T-helper 2 cell treated with Interferon-gamma antibody and Interleukin-4, amounts not matched to agents 5 μg/mL and 100 μg/mL, for 36 hours (primary cell): Measurements from ENCODE around the gene SH3RF3.

Experiments used
- DNase-seq: peaks from one replicate; pipeline ENCODE4 v3.0.0; 2021; ENCODE audit warnings: low spot score
- H3K27ac Mint-ChIP-seq: one replicate; pipeline ENCODE4 v1.8.0; 2021; ENCODE audit warnings: mild to moderate bottlenecking, mixed read lengths
- H3K27me3 Mint-ChIP-seq: one replicate; pipeline ENCODE4 v1.8.0; 2021; ENCODE audit warnings: low read depth, mixed read lengths
- H3K36me3 Mint-ChIP-seq: one replicate; pipeline ENCODE4 v1.8.0; 2021; ENCODE audit warnings: low read depth, mixed read lengths
- H3K4me1 Mint-ChIP-seq: one replicate; pipeline ENCODE4 v1.8.0; 2021; ENCODE audit warnings: low read depth, mixed read lengths
- H3K4me3 Mint-ChIP-seq: one replicate; pipeline ENCODE4 v1.8.0; 2022; ENCODE audit warnings: mild to moderate bottlenecking, moderate library complexity, mixed read lengths
- H3K9me3 Mint-ChIP-seq: one replicate; pipeline ENCODE4 v1.8.0; 2021; ENCODE audit warnings: mixed read lengths

The SH3RF3 gene

DNA sequence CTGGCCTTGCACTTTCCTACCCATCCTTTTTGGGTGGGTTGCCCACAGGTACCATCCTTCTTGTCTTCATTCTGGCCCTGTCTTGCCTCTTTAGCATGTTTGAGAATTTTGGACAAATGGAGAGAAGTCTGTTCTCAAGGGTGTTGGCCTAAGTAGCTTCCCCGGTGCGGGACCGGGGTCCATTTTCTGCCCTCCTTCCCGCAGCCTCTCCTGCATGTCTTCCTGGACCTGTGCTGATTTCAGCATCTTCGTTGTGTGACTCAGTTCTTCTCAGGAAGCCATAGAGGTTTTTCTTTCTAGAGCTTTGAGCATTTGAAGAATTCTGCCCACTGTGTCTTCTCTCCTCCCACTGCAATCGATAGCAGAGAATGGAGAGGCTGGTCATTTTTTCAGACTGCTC lies 172.7 kb downstream of the SH3RF3 start:
- Mint-ChIP-seq H3K27me3 (peaks cover 2% of the 10 kb centered on the region), H3K36me3 (no peaks in the 10 kb centered on the region), H3K9me3 (no peaks in the 10 kb centered on the region), H3K27ac (no peak overlapping the region), H3K4me1 (no peaks in the 10 kb centered on the region), H3K4me3 (no peak overlapping the region)
- no peak for DNase-seq

DNA sequence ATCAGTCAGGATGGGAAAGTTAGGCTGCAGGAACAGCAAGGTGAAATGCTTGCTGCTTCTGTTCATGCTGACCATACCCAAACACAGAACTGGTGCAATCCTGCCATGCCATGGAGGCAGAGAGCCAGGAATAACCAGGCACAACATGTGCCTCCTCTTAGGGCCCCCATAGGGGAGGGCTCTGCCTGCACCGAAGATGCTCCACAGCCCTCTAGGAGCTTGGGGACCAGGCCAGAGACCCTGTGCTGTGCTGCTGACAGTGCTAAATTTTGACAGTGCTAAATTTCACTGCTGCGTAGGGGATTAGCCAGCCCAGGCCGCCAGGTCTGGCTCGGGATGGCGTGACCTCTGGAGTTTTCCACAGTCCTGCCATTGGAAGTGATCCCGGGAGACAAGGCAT lies 173.3 kb downstream of the SH3RF3 start:
- no peak for DNase-seq
- Mint-ChIP-seq H3K4me1 (no peaks in the 10 kb centered on the region), H3K36me3 (no peaks in the 10 kb centered on the region), H3K4me3 (no peak overlapping the region), H3K9me3 (no peaks in the 10 kb centered on the region), H3K27ac (no peak overlapping the region), H3K27me3 (peaks cover 2% of the 10 kb centered on the region)

DNA sequence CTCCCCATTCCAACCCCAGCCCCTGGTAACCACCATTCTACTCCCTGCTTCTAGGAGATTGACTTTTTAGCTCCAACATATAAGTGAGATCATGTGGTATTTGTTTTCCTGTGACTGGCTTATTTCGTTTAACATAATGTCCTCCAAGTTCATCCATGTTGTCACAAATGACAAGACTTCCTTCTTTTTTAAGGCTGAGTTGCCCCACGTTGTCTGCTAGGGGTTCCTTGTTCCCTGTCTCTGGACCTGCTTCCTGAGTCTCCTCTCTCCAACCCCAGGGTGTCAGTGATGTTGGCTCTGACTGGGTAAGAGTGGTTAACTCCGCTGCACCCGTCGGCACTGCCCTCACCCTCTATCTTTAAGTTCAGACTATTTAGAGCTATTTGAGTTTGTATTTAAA lies 175.2 kb downstream of the SH3RF3 start:
- no peak for DNase-seq
- Mint-ChIP-seq H3K4me1 (no peaks in the 10 kb centered on the region), H3K4me3 (no peak overlapping the region), H3K9me3 (no peaks in the 10 kb centered on the region), H3K27ac (no peak overlapping the region), H3K36me3 (no peaks in the 10 kb centered on the region), H3K27me3 (peaks cover 2% of the 10 kb centered on the region)

DNA sequence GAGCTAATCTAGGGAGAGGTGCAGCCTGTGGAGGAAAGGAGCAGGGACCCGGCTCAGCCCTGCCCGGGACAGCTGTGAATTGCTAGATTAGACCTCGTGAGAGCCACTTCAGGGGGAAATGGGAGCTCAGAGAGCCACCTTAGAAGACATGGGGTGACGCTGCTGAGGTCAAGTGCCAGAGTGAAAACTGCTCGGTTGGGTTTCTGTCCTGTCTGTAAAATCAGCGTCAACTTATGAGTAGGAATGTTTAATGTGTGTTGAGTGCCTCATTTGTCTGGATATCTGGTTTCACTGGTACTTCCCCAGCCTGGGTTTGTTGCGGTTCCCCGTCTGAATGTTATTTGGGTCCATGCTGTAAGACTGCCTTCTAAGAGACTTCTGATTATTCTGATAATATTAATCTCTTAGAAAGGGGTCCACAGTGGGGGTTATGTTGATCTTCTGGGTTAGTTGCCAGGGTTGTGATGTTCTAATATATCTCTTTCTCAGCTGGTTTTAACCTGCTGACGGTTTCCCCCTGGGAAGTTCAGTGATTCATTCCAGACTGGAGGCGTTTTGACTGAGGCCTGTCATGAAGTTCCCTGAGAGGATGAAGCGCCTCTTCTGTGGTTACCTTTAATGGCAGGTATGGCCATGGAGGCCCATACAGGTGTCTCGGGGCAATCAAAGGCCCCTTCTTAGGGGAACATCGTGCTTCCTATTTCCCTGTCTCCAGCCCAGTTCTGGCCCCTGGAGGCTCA lies 175.9 kb downstream of the SH3RF3 start:
- no peaks in the 10 kb centered on the region for H3K9me3 Mint-ChIP-seq
- H3K27me3 Mint-ChIP-seq = peaks cover 2% of the 10 kb centered on the region
- H3K36me3 Mint-ChIP-seq = no peaks in the 10 kb centered on the region
- DNase-seq = no peak
- H3K4me1 Mint-ChIP-seq = no peaks in the 10 kb centered on the region
- no peak overlapping the region for H3K4me3 Mint-ChIP-seq
- no peak overlapping the region for H3K27ac Mint-ChIP-seq

DNA sequence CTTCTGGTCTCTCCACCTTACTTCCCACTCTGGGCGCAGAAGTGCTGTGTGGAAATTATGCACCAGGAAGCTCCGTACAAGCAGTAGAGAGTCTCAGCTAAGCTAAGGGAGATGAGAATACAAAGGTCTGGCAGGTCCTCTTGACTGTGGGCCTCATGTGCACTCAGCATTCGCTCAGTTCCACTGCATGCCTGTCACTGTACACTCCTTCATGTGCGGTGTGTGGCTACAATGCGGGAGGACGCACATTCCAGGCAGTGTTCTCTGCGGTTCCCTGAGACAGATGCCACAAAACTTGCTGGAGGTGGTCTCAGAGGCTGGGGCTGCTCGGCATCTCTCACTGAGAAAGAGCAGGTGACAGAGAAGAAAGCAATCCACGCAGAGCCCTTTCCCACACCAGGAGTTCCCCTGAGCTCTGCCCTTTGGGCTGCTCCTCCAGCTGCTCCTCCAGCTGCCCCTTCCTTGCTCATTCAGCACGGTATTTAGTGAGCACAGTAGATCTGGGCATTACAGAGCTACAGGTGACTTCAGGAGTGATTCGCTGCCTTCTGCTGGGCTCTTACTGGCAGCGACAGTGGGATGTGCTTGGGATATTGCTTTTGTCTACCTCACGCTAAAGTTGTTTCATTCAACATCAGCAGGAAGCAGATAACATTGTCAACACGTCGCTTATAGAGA lies 176.6 kb downstream of the SH3RF3 start:
- no peaks in the 10 kb centered on the region for H3K9me3 Mint-ChIP-seq
- DNase-seq = no peak
- no peak overlapping the region for H3K4me3 Mint-ChIP-seq
- H3K27ac Mint-ChIP-seq = no peak overlapping the region
- H3K4me1 Mint-ChIP-seq = no peaks in the 10 kb centered on the region
- no peaks in the 10 kb centered on the region for H3K36me3 Mint-ChIP-seq
- peaks cover 2% of the 10 kb centered on the region for H3K27me3 Mint-ChIP-seq

DNA sequence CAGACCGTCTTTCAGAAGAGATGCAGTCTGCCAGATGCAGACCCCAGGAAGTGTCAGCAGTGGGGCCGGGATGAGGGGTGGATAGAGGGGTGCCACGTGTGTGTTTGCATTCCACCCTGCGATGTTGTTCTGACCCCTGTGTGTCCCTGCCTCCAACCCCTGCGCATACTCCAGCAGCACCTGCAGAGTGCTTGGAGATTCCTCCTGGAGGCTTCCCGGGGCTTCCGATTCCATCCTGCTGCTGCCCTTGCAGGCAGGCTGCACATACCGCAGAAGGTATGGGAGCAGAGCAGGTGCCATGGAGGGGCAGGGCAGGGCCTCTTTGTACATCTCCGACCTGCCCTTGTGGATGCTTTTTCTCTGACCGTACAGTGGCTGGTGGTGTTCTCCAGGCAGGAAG lies 177.2 kb downstream of the SH3RF3 start:
- no peaks in the 10 kb centered on the region for H3K9me3 Mint-ChIP-seq
- peaks cover 2% of the 10 kb centered on the region for H3K27me3 Mint-ChIP-seq
- no peak for DNase-seq
- H3K4me3 Mint-ChIP-seq = no peak overlapping the region
- H3K36me3 Mint-ChIP-seq = no peaks in the 10 kb centered on the region
- H3K4me1 Mint-ChIP-seq = no peaks in the 10 kb centered on the region
- H3K27ac Mint-ChIP-seq = no peak overlapping the region

DNA sequence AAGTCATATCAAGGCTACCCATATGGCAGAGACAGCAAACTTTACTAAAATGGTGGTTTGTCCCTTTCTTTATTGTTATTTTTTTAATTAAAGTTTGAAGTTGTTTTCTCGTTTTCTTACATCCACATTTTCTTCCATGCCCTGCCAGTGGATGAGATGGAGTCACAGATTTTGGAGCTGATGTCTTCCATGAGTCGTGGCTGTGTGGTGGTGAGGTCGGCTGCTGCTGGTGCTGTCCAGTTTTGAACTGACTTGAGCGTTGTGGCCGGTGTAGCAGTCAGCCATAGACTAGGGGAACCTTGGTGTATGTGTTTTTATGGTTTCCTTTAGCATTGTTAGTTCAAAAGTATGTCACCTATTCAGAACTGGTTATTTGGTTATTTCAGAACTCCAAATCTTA lies 182.8 kb downstream of the SH3RF3 start:
- Mint-ChIP-seq H3K9me3 (no peaks in the 10 kb centered on the region), H3K4me3 (no peak overlapping the region), H3K27ac (no peak overlapping the region), H3K4me1 (peaks cover 7% of the 10 kb centered on the region), H3K27me3 (peaks cover 7% of the 10 kb centered on the region), H3K36me3 (no peaks in the 10 kb centered on the region)
- no peak for DNase-seq

DNA sequence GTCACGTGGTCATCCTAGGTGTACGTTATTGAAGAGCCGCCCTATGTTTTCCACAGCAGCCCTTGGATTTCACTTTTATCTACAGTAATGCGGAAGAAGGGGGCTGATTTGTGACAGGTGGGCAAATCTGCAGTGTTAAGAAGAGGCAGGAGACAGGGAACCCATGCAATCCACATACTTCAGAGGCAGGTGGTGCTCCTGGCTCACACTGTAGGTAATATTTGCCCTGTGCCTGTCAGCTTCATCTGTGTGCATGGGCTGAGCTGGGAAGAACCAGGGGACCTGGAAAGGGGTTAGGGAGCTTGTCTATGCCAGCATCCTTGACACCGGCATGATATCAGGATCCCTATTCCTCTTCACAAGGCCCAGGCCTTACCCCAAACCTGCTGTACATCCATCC lies 183.9 kb downstream of the SH3RF3 start:
- Mint-ChIP-seq H3K4me1 (peaks cover 9% of the 10 kb centered on the region), H3K27me3 (peaks cover 7% of the 10 kb centered on the region)
- DNase-seq = no peak

DNA sequence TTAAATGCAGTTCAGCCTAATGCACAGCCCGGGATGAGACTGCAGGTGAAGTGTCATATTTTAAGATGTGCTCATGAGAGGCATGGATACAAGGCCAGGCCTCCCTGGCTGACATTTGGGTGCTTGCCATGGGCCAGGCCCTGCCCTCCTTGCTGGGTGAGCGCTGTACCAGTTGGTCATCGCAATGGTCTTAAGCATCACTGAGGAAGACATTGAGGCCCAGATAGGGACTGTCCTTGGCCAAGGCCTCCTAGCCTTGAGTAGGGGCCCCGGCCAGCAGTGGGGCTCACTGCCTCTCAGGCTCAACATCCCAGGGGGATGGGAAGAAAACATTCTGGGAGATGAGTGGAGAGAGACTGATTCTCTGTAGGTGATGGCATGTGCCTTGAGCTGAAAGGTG lies 184.3 kb downstream of the SH3RF3 start:
- peaks cover 9% of the 10 kb centered on the region for H3K4me1 Mint-ChIP-seq
- no peak overlapping the region for H3K27ac Mint-ChIP-seq
- no peak for DNase-seq
- peaks cover 7% of the 10 kb centered on the region for H3K27me3 Mint-ChIP-seq
- H3K4me3 Mint-ChIP-seq = no peak overlapping the region
- H3K9me3 Mint-ChIP-seq = no peaks in the 10 kb centered on the region
- no peaks in the 10 kb centered on the region for H3K36me3 Mint-ChIP-seq

More for the DNA sequence above, 183.9 kb downstream of the SH3RF3 start:
- Mint-ChIP-seq H3K9me3 (no peaks in the 10 kb centered on the region), H3K36me3 (no peaks in the 10 kb centered on the region), H3K27ac (no peak overlapping the region), H3K4me3 (no peak overlapping the region)

DNA sequence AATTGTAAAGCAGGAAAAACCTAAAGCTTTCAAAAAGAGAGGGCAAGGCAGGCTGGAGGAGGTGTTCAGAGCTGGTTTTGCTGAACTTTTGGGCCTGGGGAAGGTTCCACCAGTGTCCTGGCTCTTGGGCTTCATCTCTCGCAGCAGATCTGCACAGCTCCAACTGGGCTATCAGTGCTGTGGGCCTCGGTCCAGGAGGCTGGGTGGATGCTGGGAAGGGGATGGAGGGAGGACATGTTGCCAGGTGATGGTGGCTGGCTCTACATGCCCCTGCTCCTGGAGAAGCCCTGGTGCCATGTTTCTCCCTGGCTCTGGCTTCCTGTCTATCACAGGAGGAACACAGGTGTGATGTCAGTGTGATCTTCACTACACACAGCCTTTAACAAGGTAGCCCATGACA lies 187.1 kb downstream of the SH3RF3 start:
- no peak for DNase-seq
- Mint-ChIP-seq H3K4me3 (no peak overlapping the region), H3K4me1 (peaks cover 9% of the 10 kb centered on the region), H3K27ac (no peak overlapping the region), H3K9me3 (no peaks in the 10 kb centered on the region), H3K36me3 (no peaks in the 10 kb centered on the region), H3K27me3 (peaks cover 19% of the 10 kb centered on the region)

DNA sequence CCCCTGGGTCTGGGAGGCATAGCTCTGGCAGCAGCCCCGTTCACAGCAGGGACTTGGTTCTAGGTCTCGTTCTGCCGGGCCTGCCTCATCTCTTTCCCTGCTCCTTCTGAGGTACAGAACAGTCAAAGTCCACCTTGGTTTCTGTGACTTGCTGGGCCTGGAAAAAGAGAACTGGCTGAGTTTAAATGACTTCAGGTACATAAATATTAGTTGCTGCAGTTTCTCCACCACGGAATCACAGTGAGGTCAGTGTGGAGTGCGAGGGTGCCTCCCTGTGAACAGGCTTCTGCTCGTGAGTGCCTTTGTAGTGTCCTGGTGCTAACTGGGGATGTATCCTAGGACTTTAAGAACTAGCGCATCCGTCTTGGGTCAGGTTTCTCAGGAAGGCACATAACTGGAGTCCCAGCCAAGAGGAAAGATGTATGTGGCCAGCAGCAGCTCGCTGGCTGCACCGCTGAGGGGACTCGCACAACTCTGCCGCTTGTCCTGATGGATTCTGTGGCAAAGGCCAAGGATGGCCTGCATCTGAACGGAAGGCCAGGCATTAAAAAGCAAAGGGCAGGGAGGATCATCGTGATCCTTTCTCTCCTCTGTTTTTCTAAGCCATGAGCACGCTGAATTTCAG lies 188.6 kb downstream of the SH3RF3 start:
- peaks cover 23% of the 10 kb centered on the region for H3K27me3 Mint-ChIP-seq
- no peak overlapping the region for H3K27ac Mint-ChIP-seq
- H3K4me1 Mint-ChIP-seq = peaks cover 9% of the 10 kb centered on the region
- H3K36me3 Mint-ChIP-seq = no peaks in the 10 kb centered on the region
- H3K9me3 Mint-ChIP-seq = no peaks in the 10 kb centered on the region
- no peak for DNase-seq
- no peak overlapping the region for H3K4me3 Mint-ChIP-seq

DNA sequence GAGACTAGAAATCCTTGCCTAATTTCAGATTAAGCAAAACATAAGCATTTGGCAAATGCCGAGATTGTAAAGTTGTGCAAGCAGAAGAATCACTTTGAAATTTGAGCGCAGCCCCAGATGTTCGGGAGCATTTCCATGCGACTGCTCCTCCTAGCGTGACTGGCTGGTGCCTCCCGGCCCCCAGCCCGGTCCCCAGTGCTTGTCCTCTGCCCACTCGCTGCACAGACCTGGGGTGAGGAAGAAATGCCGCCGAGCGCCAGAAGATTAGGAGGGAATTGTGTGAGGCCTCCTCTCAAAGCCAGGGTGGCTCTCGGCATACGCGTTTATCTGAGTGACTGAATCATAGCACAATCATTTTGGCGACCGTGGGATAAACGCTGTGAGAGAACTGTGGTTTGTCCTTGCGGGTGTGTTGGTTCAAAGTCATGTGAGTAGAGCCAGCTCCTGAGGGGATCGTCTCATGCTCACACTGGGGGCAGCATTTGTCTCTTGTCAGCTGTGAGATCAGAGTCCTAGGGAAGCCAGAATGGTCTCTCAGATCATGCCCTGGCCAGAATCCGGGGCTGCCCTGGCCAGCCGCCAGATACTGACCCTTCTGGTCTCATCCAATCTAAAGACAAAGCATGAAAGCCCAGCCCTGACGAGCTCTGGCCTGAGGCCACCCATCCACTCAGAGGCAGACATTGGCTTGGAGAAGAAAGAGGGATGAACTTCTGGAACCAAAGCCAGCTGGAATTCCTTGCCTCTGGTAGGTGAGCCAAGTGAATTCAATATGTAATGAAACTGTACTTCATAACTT lies 189.3 kb downstream of the SH3RF3 start:
- DNase-seq = no peak
- H3K9me3 Mint-ChIP-seq = no peaks in the 10 kb centered on the region
- peaks cover 9% of the 10 kb centered on the region for H3K4me1 Mint-ChIP-seq
- H3K27ac Mint-ChIP-seq = no peak overlapping the region
- no peak overlapping the region for H3K4me3 Mint-ChIP-seq
- H3K36me3 Mint-ChIP-seq = no peaks in the 10 kb centered on the region
- H3K27me3 Mint-ChIP-seq = peaks cover 25% of the 10 kb centered on the region

DNA sequence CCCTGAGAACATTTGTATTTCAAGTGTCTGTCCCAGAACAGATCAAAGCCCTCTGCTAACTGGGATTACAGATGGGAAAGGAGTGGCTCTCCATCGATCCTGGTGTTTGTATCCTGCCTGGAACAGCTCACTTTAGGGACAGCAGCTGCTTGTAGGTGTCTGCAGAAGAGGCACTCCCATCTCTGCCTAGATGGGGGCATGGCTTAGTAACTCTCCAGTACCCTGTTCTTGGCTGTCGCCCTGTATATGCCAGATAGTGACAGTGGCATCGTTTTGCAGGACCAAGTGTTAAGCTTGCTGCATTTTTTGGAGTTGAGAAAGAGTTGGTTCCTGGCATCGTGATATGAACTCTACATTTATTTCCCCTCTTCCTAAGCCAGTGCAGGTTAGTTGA lies 189.9 kb downstream of the SH3RF3 start:
- Mint-ChIP-seq H3K36me3 (no peaks in the 10 kb centered on the region), H3K9me3 (no peaks in the 10 kb centered on the region), H3K4me1 (peaks cover 9% of the 10 kb centered on the region), H3K27ac (no peak overlapping the region), H3K27me3 (peaks cover 26% of the 10 kb centered on the region), H3K4me3 (no peak overlapping the region)
- no peak for DNase-seq
